Measurements from ENCODE around the gene ARHGDIA. TPM values are rescaled to one million over a fixed set of nuclear protein-coding genes. Genes with fewer than 3 reads are reported as not detected.

The ARHGDIA gene
- total RNA-seq, 5 donors from 2014 or later (not counting 1 experiment from before 2014, with no cell fraction given): 473 to 577 (median 504) TPM

GRCh38 chr17:81898885-81899284 lies 27.7 kb upstream of the ARHGDIA start:
- POLR2A ChIA-PET: no interaction called here
- peaks cover 6 to 8% (median 6%) of the 10 kb centered on the region in 3 donors for H3K4me1 Mint-ChIP-seq

GRCh38 chr17:81898029-81898866 lies 27.1 kb upstream of the ARHGDIA start:
- ChIA-PET CTCF (interaction anchor here in 1 of 2 donors (1.1 kb wide), 1 partner anchor 125 kb away, joined by 4 read pairs; the partner anchor contains the start of genes CENPX and LRRC45), POLR2A (no interaction called here)
- no peak for DNase-seq
- Histone ChIP-seq H3K9me3 (no peaks in the 10 kb centered on the region), H3K4me1 (ENCODE audit: control insufficient read depth in 1 of 2, extremely low read depth in 1 of 2, insufficient read depth in 2 of 2, low read length in 2 of 2) (peaks cover 0 to 18% of the 10 kb centered on the region in 2 experiments), H3K4me3 (ENCODE audit: control insufficient read depth in 1 of 2, extremely low read depth in 1 of 2, low read length in 1 of 2) (no peak overlapping the region), H3K27ac (ENCODE audit: low read length) (no peak overlapping the region), H3K27me3 (replicated peaks in 1 of 2; ENCODE audit: control insufficient read depth in 2 of 2, extremely low read depth in 1 of 2, insufficient read depth in 2 of 2, low read length in 1 of 2) (peaks cover 0 to 20% of the 10 kb centered on the region in 2 experiments), H3K36me3 (ENCODE audit: control insufficient read depth in 2 of 2, extremely low read depth in 1 of 2, insufficient read depth in 1 of 2, low read length in 1 of 2) (peaks cover 9 to 35% of the 10 kb centered on the region in 2 donors)
- peaks cover 8 to 14% of the 10 kb centered on the region in 2 donors for H3K27me3 Mint-ChIP-seq
- H3K9me3 Mint-ChIP-seq: no peaks in the 10 kb centered on the region
- H3K27ac Mint-ChIP-seq: no peak overlapping the region
- peaks cover 26% of the 10 kb centered on the region for H3K36me3 Mint-ChIP-seq
- H3K4me3 Mint-ChIP-seq: no peak overlapping the region
- 94% methylated on average over 19 of the region's 19 CpGs for WGBS (ENCODE audit: insufficient coverage)
- peaks cover 6 to 8% (median 8%) of the 10 kb centered on the region in 3 donors for H3K4me1 Mint-ChIP-seq
- no peak for ATAC-seq (replicated peaks in 1 of 4)

More at GRCh38 chr17:81898885-81899284, 27.7 kb upstream of the ARHGDIA start:
- Mint-ChIP-seq H3K9me3 (no peaks in the 10 kb centered on the region), H3K27ac (no peak overlapping the region), H3K4me3 (no peak overlapping the region), H3K27me3 (peaks cover 8 to 14% of the 10 kb centered on the region in 2 donors), H3K36me3 (peaks cover 26% of the 10 kb centered on the region)
- Histone ChIP-seq H3K27me3 (replicated peaks in 1 of 2; ENCODE audit: control insufficient read depth in 2 of 2, extremely low read depth in 1 of 2, insufficient read depth in 2 of 2, low read length in 1 of 2) (peaks cover 0 to 23% of the 10 kb centered on the region in 2 experiments), H3K36me3 (ENCODE audit: control insufficient read depth in 2 of 2, extremely low read depth in 1 of 2, insufficient read depth in 1 of 2, low read length in 1 of 2) (peaks cover 9 to 35% of the 10 kb centered on the region in 2 donors), H3K9me3 (no peaks in the 10 kb centered on the region), H3K4me1 (ENCODE audit: control insufficient read depth in 1 of 2, extremely low read depth in 1 of 2, insufficient read depth in 2 of 2, low read length in 2 of 2) (peaks cover 0 to 18% of the 10 kb centered on the region in 2 experiments), H3K4me3 (ENCODE audit: control insufficient read depth in 1 of 2, extremely low read depth in 1 of 2, low read length in 1 of 2) (no peak overlapping the region), H3K27ac (ENCODE audit: low read length) (no peak overlapping the region)
- CTCF ChIA-PET: no interaction called here
- 95% methylated on average over 9 of the region's 9 CpGs for WGBS (ENCODE audit: insufficient coverage)
- DNase-seq (no peak), ATAC-seq (replicated peaks in 1 of 4) (no peak)

- POLR2A ChIA-PET: no interaction called here
- Mint-ChIP-seq H3K9me3 (no peaks in the 10 kb centered on the region), H3K36me3 (peaks cover 22% of the 10 kb centered on the region), H3K27ac (no peak overlapping the region), H3K27me3 (peaks cover 0 to 2% of the 10 kb centered on the region in 2 donors), H3K4me1 (peaks cover 0 to 12% (median 6%) of the 10 kb centered on the region in 3 donors), H3K4me3 (no peak overlapping the region)
- no peak overlapping the region for H3K4me3 ChIP-seq (ENCODE audit: control insufficient read depth in 1 of 2, extremely low read depth in 1 of 2, low read length in 1 of 2)
- H3K9me3 ChIP-seq: no peaks in the 10 kb centered on the region
- 100% methylated on average over 6 of the region's 11 CpGs for WGBS (ENCODE audit: insufficient coverage)
- H3K27me3 ChIP-seq (replicated peaks in 1 of 2; ENCODE audit: control insufficient read depth in 2 of 2, extremely low read depth in 1 of 2, insufficient read depth in 2 of 2, low read length in 1 of 2): no peaks in the 10 kb centered on the region
- peaks cover 3 to 15% of the 10 kb centered on the region in 2 experiments for H3K4me1 ChIP-seq (ENCODE audit: control insufficient read depth in 1 of 2, extremely low read depth in 1 of 2, insufficient read depth in 2 of 2, low read length in 2 of 2)
- no peak overlapping the region for H3K27ac ChIP-seq (ENCODE audit: low read length)
- CTCF ChIA-PET: no interaction called here
- ATAC-seq (replicated peaks in 1 of 4) (no peak), DNase-seq (no peak)
- H3K36me3 ChIP-seq (ENCODE audit: control insufficient read depth in 2 of 2, extremely low read depth in 1 of 2, insufficient read depth in 1 of 2, low read length in 1 of 2): peaks cover 9 to 36% of the 10 kb centered on the region in 2 donors
Observed at GRCh38 chr17:81895400-81895799, 24.3 kb upstream of the ARHGDIA start.

- Mint-ChIP-seq H3K36me3 (peaks cover 28% of the 10 kb centered on the region), H3K27ac (peak overlapping the region; percentile 95 to 96), H3K4me3 (peak overlapping the region; percentile 90 to 96 (median 91)), H3K9me3 (no peaks in the 10 kb centered on the region), H3K27me3 (no peaks in the 10 kb centered on the region), H3K4me1 (peaks cover 12 to 32% (median 21%) of the 10 kb centered on the region in 3 donors)
- ChIA-PET POLR2A (no interaction called here), CTCF (no interaction called here)
- Histone ChIP-seq H3K27ac (ENCODE audit: low read length) (no peak overlapping the region), H3K4me1 (ENCODE audit: control insufficient read depth in 1 of 2, extremely low read depth in 1 of 2, insufficient read depth in 2 of 2, low read length in 2 of 2) (peaks cover 10 to 36% of the 10 kb centered on the region in 2 experiments), H3K9me3 (no peaks in the 10 kb centered on the region), H3K4me3 (ENCODE audit: control insufficient read depth in 1 of 2, extremely low read depth in 1 of 2, low read length in 1 of 2) (peak overlapping the region in 1 of 2 donors; percentile 54), H3K36me3 (ENCODE audit: control insufficient read depth in 2 of 2, extremely low read depth in 1 of 2, insufficient read depth in 1 of 2, low read length in 1 of 2) (peaks cover 2 to 51% of the 10 kb centered on the region in 2 donors), H3K27me3 (replicated peaks in 1 of 2; ENCODE audit: control insufficient read depth in 2 of 2, extremely low read depth in 1 of 2, insufficient read depth in 2 of 2, low read length in 1 of 2) (no peaks in the 10 kb centered on the region)
- 0% methylated on average over 40 of the region's 40 CpGs for whole genome bisulfite sequencing (ENCODE audit: insufficient coverage)
- DNase-seq (no peak), ATAC-seq (replicated peaks in 1 of 4) (peak in 1 of 4 experiments; percentile 13)
Observed at GRCh38 chr17:81891303-81891552, 20.1 kb upstream of the ARHGDIA start.

GRCh38 chr17:81890447-81891302 lies 19.5 kb upstream of the ARHGDIA start:
- peaks cover 2 to 55% of the 10 kb centered on the region in 2 donors for H3K36me3 ChIP-seq (ENCODE audit: control insufficient read depth in 2 of 2, extremely low read depth in 1 of 2, insufficient read depth in 1 of 2, low read length in 1 of 2)
- no peaks in the 10 kb centered on the region for H3K27me3 ChIP-seq (replicated peaks in 1 of 2; ENCODE audit: control insufficient read depth in 2 of 2, extremely low read depth in 1 of 2, insufficient read depth in 2 of 2, low read length in 1 of 2)
- Mint-ChIP-seq H3K9me3 (no peaks in the 10 kb centered on the region), H3K4me3 (peak overlapping the region; percentile 80 to 91 (median 85)), H3K4me1 (peaks cover 14 to 32% (median 22%) of the 10 kb centered on the region in 3 donors), H3K27me3 (no peaks in the 10 kb centered on the region), H3K36me3 (peaks cover 29% of the 10 kb centered on the region), H3K27ac (peak overlapping the region; percentile 82 to 85)
- no peaks in the 10 kb centered on the region for H3K9me3 ChIP-seq
- peak overlapping the region; percentile 56 to 73 for H3K4me3 ChIP-seq (ENCODE audit: control insufficient read depth in 1 of 2, extremely low read depth in 1 of 2, low read length in 1 of 2)
- peak in 1 of 4 experiments; percentile 0 for ATAC-seq (replicated peaks in 1 of 4)
- DNase-seq: peak in 2 of 35 experiments; percentile 23 to 42
- ChIA-PET CTCF (no interaction called here), POLR2A (no interaction called here)
- H3K4me1 ChIP-seq (ENCODE audit: control insufficient read depth in 1 of 2, extremely low read depth in 1 of 2, insufficient read depth in 2 of 2, low read length in 2 of 2): peaks cover 10 to 36% of the 10 kb centered on the region in 2 experiments
- WGBS (ENCODE audit: insufficient coverage): 12% methylated on average over 63 of the region's 69 CpGs
- peak overlapping the region; percentile 11 for H3K27ac ChIP-seq (ENCODE audit: low read length)

- POLR2A ChIA-PET: no interaction called here
- H3K36me3 Mint-ChIP-seq: peaks cover 30% of the 10 kb centered on the region
- ATAC-seq (replicated peaks in 1 of 4): no peak
- peak overlapping the region in 1 of 2 donors; percentile 58 for H3K27ac Mint-ChIP-seq
- no peaks in the 10 kb centered on the region for H3K9me3 Mint-ChIP-seq
- H3K27me3 ChIP-seq (replicated peaks in 1 of 2; ENCODE audit: control insufficient read depth in 2 of 2, extremely low read depth in 1 of 2, insufficient read depth in 2 of 2, low read length in 1 of 2): no peaks in the 10 kb centered on the region
- CTCF ChIA-PET: no interaction called here
- WGBS (ENCODE audit: insufficient coverage): 86% methylated on average over 8 of the region's 9 CpGs
- no peak overlapping the region for H3K4me3 ChIP-seq (ENCODE audit: control insufficient read depth in 1 of 2, extremely low read depth in 1 of 2, low read length in 1 of 2)
- H3K27me3 Mint-ChIP-seq: no peaks in the 10 kb centered on the region
- H3K27ac ChIP-seq (ENCODE audit: low read length): peak overlapping the region; percentile 15
- H3K4me3 Mint-ChIP-seq: peak overlapping the region; percentile 80 to 91 (median 85)
- H3K9me3 ChIP-seq: no peaks in the 10 kb centered on the region
- H3K4me1 ChIP-seq (ENCODE audit: control insufficient read depth in 1 of 2, extremely low read depth in 1 of 2, insufficient read depth in 2 of 2, low read length in 2 of 2): peaks cover 10 to 36% of the 10 kb centered on the region in 2 experiments
- H3K36me3 ChIP-seq (ENCODE audit: control insufficient read depth in 2 of 2, extremely low read depth in 1 of 2, insufficient read depth in 1 of 2, low read length in 1 of 2): peaks cover 7 to 57% of the 10 kb centered on the region in 2 donors
- DNase-seq: no peak
- H3K4me1 Mint-ChIP-seq: peaks cover 17 to 35% (median 24%) of the 10 kb centered on the region in 3 donors
Observed at GRCh38 chr17:81889602-81890001, 18.5 kb upstream of the ARHGDIA start.

All from T-cell (primary cell).